Measurements from ENCODE around the gene FBXW8.

The FBXW8 gene

GRCh38 chr12:117058442-117059072 is 147.8 kb downstream of the FBXW8 start:
- DNase-seq (ENCODE audit: low read depth) = no peak

GRCh38 chr12:117059156-117059555 is 148.4 kb downstream of the FBXW8 start:
- DNase-seq (ENCODE audit: low read depth) = no peak

GRCh38 chr12:117060246-117060928 is 149.6 kb downstream of the FBXW8 start:
- DNase-seq (ENCODE audit: low read depth) = no peak

- DNase-seq (ENCODE audit: low read depth) = no peak
These were observed 150.2 kb downstream of the FBXW8 start for GRCh38 chr12:117060929-117061305.

- no peak for DNase-seq (ENCODE audit: low read depth)
These were observed 150.9 kb downstream of the FBXW8 start for GRCh38 chr12:117061555-117062079.

- DNase-seq (ENCODE audit: low read depth) = no peak
These were observed 152.6 kb downstream of the FBXW8 start for GRCh38 chr12:117063162-117063911.

- no peak for DNase-seq (ENCODE audit: low read depth)
These were observed 153.3 kb downstream of the FBXW8 start for GRCh38 chr12:117064049-117064448.

GRCh38 chr12:117064596-117064995 is 153.8 kb downstream of the FBXW8 start:
- no peak for DNase-seq (ENCODE audit: low read depth)

- no peak for DNase-seq (ENCODE audit: low read depth)
These were observed 156.3 kb downstream of the FBXW8 start for GRCh38 chr12:117067016-117067415.

- no peak for DNase-seq (ENCODE audit: low read depth)
These were observed 156.9 kb downstream of the FBXW8 start for GRCh38 chr12:117067638-117068037.

GRCh38 chr12:117068492-117068891 is 157.7 kb downstream of the FBXW8 start:
- DNase-seq (ENCODE audit: low read depth) = no peak

- DNase-seq (ENCODE audit: low read depth) = no peak
These were observed 158.5 kb downstream of the FBXW8 start for GRCh38 chr12:117069101-117069797.

- no peak for DNase-seq (ENCODE audit: low read depth)
These were observed 159.5 kb downstream of the FBXW8 start for GRCh38 chr12:117069926-117070900.

GRCh38 chr12:117071009-117071408 is 160.3 kb downstream of the FBXW8 start:
- no peak for DNase-seq (ENCODE audit: low read depth)

- no peak for DNase-seq (ENCODE audit: low read depth)
These were observed 161.4 kb downstream of the FBXW8 start for GRCh38 chr12:117072106-117072505.

GRCh38 chr12:117072736-117073490 is 162.2 kb downstream of the FBXW8 start:
- DNase-seq (ENCODE audit: low read depth) = no peak

- DNase-seq (ENCODE audit: low read depth) = no peak
These were observed 162.9 kb downstream of the FBXW8 start for GRCh38 chr12:117073611-117074010.

- DNase-seq (ENCODE audit: low read depth) = no peak
These were observed 165.9 kb downstream of the FBXW8 start for GRCh38 chr12:117076410-117077372.

- no peak for DNase-seq (ENCODE audit: low read depth)
These were observed 168.7 kb downstream of the FBXW8 start for GRCh38 chr12:117079487-117079886.

All from fibroblast of gingiva (primary cell).